Raji (cell line): ENCODE measurements around the gene CDYL.

Source experiments
- POLR2A ChIP-seq: IDR thresholded peaks from 2 replicates; pipeline ENCODE4 v1.6.1; 2011; ENCODE audit warnings: low read depth, low read length, control low read depth; ENCODE audit not compliant: insufficient read depth

CDYL gene

DNA sequence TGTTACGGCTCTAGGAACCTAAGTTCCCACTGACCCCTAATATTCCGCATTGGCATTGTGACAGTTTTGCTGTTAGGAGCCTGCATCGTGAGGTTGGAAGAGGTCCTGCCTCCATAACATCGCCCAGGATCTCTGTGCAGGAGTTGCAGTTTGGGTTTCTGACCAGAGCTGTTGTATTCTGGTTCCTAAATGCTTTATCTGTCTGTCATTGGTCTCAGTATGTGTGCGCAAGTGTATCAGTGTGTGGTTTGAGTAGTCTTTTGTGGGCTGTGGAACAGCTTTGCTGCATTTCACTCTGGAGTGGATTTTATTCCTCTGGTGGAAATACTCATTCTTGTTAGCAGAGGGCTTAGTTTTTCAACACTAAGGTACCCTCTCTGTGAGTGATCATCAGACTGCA lies 95.6 kb downstream of the CDYL start:
- TF ChIP-seq POLR2A: no peak

DNA sequence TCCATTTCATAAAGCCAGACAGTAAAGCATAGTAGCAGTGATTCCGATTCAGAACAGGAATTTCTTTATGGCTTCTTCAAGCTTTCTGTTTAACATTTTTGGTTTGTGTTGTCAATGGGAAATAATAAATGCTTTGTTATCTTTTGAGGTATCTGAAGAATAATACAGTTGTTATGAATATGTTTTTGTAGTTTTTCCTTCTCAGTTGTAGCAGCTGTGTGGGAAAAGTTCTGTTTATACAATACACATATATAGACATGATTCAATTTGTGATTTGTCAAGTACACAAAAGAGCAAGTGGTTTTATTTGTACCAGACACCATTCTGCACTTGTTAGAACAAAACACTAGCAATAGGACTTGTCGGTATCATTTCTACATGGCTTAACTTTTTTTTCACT lies 96.6 kb downstream of the CDYL start:
- no peak for TF ChIP-seq POLR2A

DNA sequence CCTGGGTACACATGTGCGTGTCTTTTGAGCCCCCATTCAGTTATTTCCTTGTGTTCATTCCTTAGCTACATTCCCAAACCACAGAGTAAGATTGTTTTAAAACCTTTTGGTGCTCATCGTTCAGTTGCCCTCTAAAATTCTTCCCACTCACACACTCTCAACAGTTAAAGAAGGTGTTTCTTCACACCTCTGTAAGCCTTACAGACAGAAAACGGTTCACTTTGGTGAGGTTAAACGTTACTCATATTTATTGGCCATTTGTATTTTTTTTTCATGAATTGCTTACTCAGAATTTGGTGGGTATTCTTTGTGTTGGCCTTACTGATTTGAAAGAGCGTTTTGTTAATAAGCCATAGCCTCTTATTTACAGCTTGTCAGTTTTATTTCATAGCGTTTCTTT lies 97.7 kb downstream of the CDYL start:
- TF ChIP-seq POLR2A: no peak

DNA sequence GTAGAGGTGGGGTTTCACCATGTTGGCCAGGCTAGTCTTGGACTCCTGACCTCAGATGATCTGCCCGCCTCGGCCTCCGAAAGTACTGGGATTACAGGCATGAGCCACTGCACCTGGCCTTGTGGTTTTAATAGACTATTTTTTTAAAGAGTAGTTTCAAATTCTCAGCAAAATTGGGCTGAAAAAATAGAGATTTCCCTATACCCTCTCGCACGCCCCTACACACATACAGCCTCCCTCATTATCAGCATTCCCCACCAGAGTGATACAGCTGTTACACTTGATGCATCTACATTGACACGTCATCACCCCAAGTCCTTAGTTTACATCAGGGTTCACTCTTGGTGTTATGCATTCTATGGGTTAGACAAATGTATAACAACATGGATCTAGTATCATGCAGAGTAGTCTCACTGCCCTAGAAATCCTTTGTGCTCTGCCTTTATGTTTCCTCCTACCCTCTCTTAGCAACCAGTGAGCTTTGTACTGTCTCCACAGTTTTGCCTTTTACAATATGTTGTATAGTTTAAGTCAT lies 103.6 kb downstream of the CDYL start:
- TF ChIP-seq POLR2A: no peak

DNA sequence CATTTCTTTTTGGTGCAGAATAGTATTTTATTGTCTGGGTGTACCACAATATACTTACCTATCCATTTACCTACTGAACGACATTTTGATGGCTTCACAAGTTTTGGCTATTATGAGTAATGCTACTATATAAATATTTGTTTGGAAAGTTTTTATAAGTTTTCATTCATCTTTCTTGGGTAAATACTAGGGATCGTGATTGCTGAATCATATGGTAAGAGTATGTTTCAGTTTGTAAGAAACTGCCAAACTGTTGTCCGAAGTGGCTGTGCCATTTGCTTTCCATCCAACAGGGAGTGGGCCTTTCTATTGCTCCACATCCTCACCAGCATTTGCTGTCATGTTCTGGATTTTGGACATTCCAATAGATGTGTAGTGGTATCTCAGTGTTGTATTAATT lies 104.2 kb downstream of the CDYL start:
- no peak for TF ChIP-seq POLR2A

DNA sequence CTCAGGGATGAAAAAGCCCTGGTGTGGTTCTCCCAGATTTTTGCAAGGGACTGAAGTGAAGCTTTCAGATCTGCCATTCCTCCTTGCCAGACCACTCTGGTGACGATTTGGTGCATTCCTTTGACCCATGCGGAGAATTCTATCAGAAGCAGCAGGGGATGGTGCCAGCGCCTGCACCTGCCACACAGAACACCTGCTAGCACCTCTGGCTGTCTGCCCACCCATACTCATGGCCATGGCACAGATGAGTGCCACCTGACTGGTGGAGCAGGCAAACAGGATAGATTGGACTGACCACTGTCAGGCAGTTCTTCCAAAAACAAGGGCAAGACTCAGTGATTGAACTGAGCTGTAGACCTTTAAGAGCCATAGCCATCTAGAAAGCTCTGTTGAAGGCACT lies 107.1 kb downstream of the CDYL start:
- TF ChIP-seq POLR2A: no peak

DNA sequence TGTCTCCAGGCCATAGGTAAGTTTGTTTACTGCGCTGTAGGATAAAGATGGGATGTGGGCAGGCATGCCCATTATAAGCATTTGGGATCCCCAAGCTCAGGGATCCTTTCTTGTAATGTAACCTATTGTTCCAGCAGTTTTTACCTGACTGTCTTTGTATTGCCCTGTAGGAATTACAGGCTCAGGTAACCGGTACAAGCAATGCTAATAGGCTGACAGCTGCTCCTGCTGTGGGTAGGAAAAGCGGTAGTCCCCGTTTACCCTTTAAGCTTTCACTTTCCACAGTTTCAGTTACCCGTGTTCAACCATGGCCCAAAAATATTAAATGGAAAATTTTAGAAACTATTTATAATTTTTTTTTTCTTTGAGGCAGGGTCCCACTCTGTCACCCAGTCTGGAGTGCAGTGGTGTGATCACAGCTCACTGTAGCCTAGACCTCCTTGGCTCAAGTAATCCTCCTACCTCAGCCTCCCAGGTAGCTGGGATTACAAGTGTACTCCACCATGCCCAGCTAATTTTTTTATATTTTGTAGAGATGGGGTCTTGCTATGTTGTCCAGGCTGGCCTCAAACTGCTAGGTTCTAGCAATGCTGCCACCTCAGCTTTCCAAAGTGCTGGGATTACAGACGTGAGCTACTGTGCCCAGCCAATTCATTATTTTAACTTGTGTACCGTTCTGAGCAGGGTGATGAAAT lies 108.6 kb downstream of the CDYL start:
- no peak for TF ChIP-seq POLR2A

DNA sequence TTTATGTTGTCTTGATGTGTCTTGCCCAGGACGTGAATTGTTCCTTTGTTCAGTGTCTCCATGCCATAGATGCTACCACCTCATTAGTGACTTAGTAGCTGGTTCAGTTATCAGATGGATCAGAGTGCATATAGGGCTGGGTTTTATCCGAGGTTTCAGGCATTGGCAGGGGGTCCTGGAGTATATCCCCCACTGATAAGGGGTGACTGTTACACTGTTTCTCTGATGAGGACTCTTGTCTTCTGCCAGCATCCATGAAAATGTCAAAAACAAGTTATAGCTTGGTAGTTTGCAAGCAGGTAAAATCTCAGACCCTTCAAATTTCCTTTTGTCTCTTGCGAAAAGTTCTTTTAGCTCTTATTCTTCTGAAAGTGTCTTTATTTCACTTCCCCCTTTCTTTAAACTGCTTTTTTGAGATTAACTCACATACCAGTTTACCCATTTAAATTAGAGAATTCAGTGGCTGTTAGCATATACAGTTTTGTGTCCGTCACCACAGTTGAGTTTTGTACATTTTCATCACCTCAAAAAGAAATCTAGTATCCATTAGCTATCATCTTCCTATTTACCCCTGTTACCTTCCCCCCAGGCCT lies 109.2 kb downstream of the CDYL start:
- TF ChIP-seq POLR2A: no peak

DNA sequence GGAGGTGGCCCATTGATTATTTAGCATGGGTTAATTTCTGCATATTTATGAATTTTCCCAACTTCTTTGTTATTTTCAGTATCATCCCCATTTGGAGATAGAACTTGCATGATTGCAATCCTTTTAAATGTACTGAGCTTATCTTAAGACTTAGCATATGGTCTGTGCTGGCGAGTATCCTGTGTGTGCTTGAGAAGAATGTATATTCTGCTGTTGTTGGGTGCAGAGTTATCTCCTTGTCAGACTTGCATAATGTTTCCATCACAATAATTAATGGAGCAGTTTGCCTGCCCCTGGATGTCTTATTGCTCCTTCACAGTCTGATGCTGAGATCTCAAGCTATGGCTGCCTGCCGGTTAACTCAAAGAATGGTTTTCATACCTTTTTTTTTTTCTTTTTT lies 112.6 kb downstream of the CDYL start:
- TF ChIP-seq POLR2A: no peak

DNA sequence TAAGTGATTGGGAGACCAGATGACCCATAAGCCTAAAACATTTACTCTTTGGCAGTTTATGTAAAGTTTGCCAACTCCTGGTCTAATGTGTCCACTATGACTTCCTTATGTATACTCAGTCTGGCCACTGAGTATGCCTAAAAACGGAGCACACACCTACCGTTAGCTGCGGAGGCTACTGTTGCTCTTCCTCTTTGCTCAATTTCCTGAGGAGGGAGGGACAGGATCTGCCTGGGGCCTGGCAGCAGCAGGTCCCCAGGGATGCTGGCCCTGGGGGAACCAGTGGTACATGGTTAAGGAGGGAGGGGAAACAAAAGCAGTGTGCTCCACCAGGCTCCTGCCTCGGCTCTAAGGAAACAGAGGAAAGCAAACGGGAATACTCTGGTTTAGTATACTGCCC lies 113.5 kb downstream of the CDYL start:
- no peak for TF ChIP-seq POLR2A

DNA sequence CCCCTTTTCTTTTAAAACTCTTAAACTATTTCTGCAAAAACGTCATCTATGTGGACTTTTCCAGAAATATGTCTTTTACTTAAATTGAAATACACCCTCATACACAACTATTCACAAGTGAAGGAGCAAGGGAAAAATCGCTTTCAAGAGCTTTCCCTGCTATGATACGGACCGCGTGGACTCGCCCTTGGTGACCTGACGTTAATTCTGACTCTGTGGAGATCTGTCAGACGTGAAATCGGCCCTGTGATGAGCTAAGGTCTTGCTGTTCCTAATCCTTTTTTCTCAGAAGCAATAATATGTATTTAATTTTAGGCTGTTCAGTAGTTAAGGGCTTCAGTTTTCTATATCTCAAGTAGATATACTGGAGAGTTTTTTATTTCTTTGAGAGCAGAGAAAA lies 114.0 kb downstream of the CDYL start:
- no peak for TF ChIP-seq POLR2A

DNA sequence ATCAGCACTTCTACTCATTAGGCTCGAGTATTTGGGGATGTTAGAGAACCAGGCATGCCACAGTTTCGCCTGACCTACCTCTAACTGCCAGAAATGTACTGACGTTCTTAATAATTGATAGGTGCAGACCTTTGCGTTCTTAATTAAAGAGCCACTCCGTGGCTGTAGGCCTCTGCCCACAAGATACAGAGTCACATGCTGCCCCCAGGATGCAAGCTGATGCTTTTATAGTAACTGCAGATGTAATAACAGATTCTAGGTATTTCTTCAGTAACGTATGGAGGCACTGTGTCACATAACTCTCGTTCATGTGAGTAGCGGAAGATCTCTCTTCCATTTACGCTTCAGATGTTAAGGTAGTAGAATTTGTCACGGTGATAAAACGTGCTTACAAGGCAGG lies 114.4 kb downstream of the CDYL start:
- no peak for TF ChIP-seq POLR2A

DNA sequence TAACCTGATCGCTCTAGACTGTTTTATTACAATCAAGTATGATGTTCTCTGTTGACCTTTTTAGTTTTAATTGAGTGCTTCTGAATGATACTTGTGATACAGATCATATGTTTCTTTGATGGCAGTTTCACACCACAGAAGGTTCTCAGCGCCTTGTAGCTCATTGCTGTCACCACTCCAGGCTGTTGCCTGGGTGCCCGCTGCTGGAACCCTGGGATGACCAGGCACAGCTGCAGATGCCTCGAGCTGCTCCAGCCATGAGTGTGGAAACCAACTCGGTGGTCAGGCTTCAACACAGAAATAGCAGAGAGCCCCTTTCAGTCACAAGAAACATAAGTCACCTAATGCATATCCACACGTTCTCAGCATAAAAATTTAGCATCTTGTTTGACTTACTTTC lies 114.9 kb downstream of the CDYL start:
- no peak for TF ChIP-seq POLR2A

DNA sequence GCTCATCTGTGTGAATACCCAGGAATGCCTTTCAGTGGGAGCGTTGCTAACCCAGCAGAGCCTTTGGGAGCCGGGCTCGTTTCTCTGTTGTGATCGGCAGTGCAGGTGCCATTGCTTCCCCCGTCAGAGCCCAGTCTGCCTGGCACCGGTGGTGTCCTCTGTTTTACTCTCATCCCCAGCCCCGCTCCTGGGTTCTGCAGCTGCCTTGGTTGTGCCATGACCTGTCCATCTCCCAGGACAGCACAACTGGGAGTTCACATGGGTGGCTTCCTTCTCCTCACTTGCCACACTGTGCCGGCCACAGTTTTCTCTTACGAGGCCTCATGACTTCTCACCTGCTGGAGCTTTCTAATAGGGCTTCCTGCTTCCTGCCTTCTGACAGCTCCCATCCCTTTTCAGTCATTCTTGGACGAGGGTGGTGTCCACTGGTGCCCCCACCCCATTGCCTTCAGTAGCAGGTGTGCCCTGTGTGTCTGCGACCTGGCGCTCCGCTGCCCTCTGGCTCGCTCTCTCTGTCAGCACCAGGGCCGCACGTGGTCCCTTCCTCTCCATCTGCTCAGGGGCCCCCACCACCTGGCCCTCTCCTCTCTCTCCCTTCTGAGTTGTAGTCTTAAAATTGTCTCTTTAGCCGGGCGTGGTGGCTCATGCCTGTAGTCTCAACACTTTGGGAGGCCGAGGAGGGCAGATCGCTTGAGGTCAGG lies 116.7 kb downstream of the CDYL start:
- no peak for TF ChIP-seq POLR2A

DNA sequence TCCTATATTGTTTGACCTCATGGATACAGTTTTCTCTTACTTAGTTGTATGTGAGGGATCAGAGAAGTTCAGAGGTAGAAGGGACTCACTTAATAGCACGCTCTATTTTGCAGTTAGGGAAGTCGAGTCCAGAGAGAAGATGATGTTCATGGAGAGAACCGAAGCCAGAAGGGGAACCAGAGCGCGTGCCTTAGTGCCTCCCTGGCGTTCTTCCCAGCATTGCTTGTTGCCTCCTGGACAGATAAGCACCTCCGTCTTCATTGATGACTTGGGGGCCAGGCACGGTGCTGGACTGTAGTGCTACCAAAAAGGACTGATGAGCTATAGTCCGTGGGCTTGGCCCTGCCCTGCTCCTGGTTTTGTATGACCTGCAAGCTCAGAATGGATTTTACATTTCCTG lies 117.8 kb downstream of the CDYL start:
- no peak for TF ChIP-seq POLR2A

DNA sequence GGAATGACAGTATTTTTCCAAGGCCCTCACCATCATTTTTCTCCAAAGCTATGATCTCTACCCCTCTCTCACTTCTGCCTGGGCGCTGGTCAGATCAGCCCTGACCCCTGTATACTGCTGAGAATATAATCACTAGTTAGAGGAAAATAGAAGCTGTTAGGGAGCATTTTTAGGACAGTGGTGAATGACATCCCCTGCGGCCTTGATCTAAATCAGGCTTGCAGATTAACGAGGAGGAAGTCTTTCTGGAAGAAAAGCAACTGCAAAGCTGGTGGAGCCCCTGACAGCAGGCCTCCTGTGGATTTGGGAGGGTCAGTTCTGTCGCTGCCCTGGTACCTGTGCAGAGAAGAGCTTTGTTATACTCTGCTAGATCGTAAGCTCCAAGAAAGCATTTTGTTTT lies 119.8 kb downstream of the CDYL start:
- TF ChIP-seq POLR2A: no peak

DNA sequence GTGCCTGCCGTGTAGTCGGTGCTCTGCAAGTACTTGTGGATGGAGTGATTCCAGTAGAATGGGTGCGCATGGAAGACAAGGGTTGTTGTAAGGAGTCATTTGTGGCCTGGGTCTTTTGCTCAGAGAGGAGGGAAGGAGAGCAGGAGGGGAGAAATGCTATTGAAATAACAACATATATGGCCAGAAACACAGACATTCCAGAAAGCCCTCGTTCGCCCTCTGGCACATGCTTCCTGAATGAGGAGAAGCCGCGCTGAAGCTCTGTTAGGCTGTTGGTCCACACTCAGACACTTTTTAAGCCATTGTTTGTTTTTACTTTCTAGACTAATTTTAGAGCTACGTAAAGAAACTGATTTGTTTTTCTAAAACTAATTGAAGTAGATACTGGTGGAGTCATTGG lies 120.2 kb downstream of the CDYL start:
- no peak for TF ChIP-seq POLR2A
